WI38 (cell line): ENCODE measurements around the gene NPHP4.
"Not testable (repeated sequence)": the region's sequence is repeated elsewhere in the genome, so short reads cannot be mapped to it uniquely, and the experiment has no call there.

Source experiments
- H3K4me3 ChIP-seq: 2 replicates; pipeline ENCODE4 v1.5.1; 2011; ENCODE audit warnings: low read depth, mild to moderate bottlenecking, control low read depth, low read length
- CTCF ChIP-seq: IDR thresholded peaks from 2 replicates; pipeline ENCODE4 v1.5.1; 2012; ENCODE audit warnings: low read depth, mild to moderate bottlenecking, control low read depth, low read length

Gene NPHP4

GRCh38 chr1:5858246-5858645, 134.0 kb downstream of the NPHP4 start:
- H3K4me3 ChIP-seq = no peak overlapping the region
- no peak for TF ChIP-seq CTCF

GRCh38 chr1:5857508-5858090, 134.6 kb downstream of the NPHP4 start:
- no peak overlapping the region for H3K4me3 ChIP-seq
- no peak for TF ChIP-seq CTCF

GRCh38 chr1:5857011-5857410, 135.2 kb downstream of the NPHP4 start:
- no peak overlapping the region for H3K4me3 ChIP-seq
- no peak for TF ChIP-seq CTCF

- H3K4me3 ChIP-seq = no peak overlapping the region
- no peak for TF ChIP-seq CTCF
Measured at GRCh38 chr1:5856246-5856815, 135.9 kb downstream of the NPHP4 start.

- no peak overlapping the region for H3K4me3 ChIP-seq
- no peak for TF ChIP-seq CTCF
Measured at GRCh38 chr1:5855196-5855897, 136.9 kb downstream of the NPHP4 start.

- no peak for TF ChIP-seq CTCF
- H3K4me3 ChIP-seq = no peak overlapping the region
Measured at GRCh38 chr1:5854754-5855153, 137.5 kb downstream of the NPHP4 start.

GRCh38 chr1:5853858-5854257, 138.4 kb downstream of the NPHP4 start:
- H3K4me3 ChIP-seq = not testable (repeated sequence)
